GM19468 (cell line): ENCODE measurements around the gene PTBP1.
"Not testable (repeated sequence)": the region's sequence is repeated elsewhere in the genome, so short reads cannot be mapped to it uniquely, and the experiment has no call there.

ENCODE experiments used
- ATAC-seq: cut with Tn5 transposase; IDR thresholded peaks from one replicate; pipeline ENCODE4 v1.9.1; 2021; ENCODE audit warnings: mild to moderate bottlenecking, moderate library complexity, moderate number of reproducible peaks; ENCODE audit not compliant: unreplicated experiment; ENCODE audit errors: extremely low read depth

Gene PTBP1

GRCh38 chr19:807627-808422 is 10.6 kb downstream of the PTBP1 start:
- no peak for ATAC-seq

- ATAC-seq = no peak
These were observed 11.1 kb downstream of the PTBP1 start for GRCh38 chr19:808423-808775.

GRCh38 chr19:810077-810855 is 13.0 kb downstream of the PTBP1 start:
- no peak for ATAC-seq

GRCh38 chr19:810883-811489 is 13.7 kb downstream of the PTBP1 start:
- no peak for ATAC-seq

GRCh38 chr19:811506-812048 is 14.3 kb downstream of the PTBP1 start:
- ATAC-seq = no peak

- no peak for ATAC-seq
These were observed 14.9 kb downstream of the PTBP1 start for GRCh38 chr19:812049-812746.

GRCh38 chr19:812747-813218 is 15.5 kb downstream of the PTBP1 start:
- no peak for ATAC-seq

GRCh38 chr19:813219-814151 is 16.2 kb downstream of the PTBP1 start:
- ATAC-seq = no peak

GRCh38 chr19:814152-815078 is 17.2 kb downstream of the PTBP1 start:
- ATAC-seq = no peak

GRCh38 chr19:815079-815774 is 18.0 kb downstream of the PTBP1 start:
- ATAC-seq = no peak

- no peak for ATAC-seq
These were observed 18.7 kb downstream of the PTBP1 start for GRCh38 chr19:815775-816499.

GRCh38 chr19:816500-816857 is 19.2 kb downstream of the PTBP1 start:
- no peak for ATAC-seq

- not testable (repeated sequence) for ATAC-seq
These were observed 23.0 kb downstream of the PTBP1 start for GRCh38 chr19:820212-820611.

GRCh38 chr19:821231-821824 is 24.1 kb downstream of the PTBP1 start:
- ATAC-seq = no peak

GRCh38 chr19:821825-822503 is 24.7 kb downstream of the PTBP1 start, which contains the start of gene PLPPR3:
TSS of gene PLPPR3 (minus strand) at chr19:821955. CDS start at chr19:821559, 396 bp downstream.
- no peak for ATAC-seq

GRCh38 chr19:823565-824121 is 26.4 kb downstream of the PTBP1 start:
- no peak for ATAC-seq
